Karpas-422 (cell line): ENCODE data around the gene LRRC18. TPM values are rescaled to one million over a fixed set of nuclear protein-coding genes. Genes with fewer than 3 reads are reported as not detected.

Source experiments
- DNase-seq: peaks from one replicate; pipeline ENCODE4 v3.0.0-alpha.2; 2015
- H2AFZ ChIP-seq: fragments of 200-600 bp; sonication (generic); 2 replicates; pipeline ENCODE4 v1.6.1; 2014; ENCODE audit warnings: antibody characterized with exemption, low read length, mixed read lengths
- H3K27ac ChIP-seq: fragments of 200-600 bp; sonication (generic); 2 replicates; pipeline ENCODE4 v1.5.1; 2014; ENCODE audit warnings: mild to moderate bottlenecking, low read length, moderate library complexity
- H3K27me3 ChIP-seq: fragments of 200-600 bp; sonication (generic); 2 replicates; pipeline ENCODE4 v1.6.1; 2014; ENCODE audit warnings: low read length, mixed read lengths
- H3K36me3 ChIP-seq: fragments of 200-600 bp; sonication (generic); 2 replicates; pipeline ENCODE4 v1.6.1; 2014; ENCODE audit warnings: low read length, mixed read lengths; ENCODE audit not compliant: insufficient read depth
- H3K4me1 ChIP-seq: fragments of 200-600 bp; sonication (generic); 2 replicates; pipeline ENCODE4 v1.6.1; 2014; ENCODE audit warnings: mild to moderate bottlenecking, low read length, mixed read lengths
- H3K4me2 ChIP-seq: fragments of 200-600 bp; sonication (generic); 2 replicates; pipeline ENCODE4 v1.6.1; 2014; ENCODE audit warnings: low read length, low read depth, mild to moderate bottlenecking; ENCODE audit not compliant: poor library complexity, severe bottlenecking
- H3K4me3 ChIP-seq: fragments of 200-600 bp; sonication (generic); 2 replicates; pipeline ENCODE4 v1.5.1; 2014; ENCODE audit warnings: mild to moderate bottlenecking, antibody characterized with exemption, low read length, mixed read lengths
- H3K79me2 ChIP-seq: fragments of 200-600 bp; sonication (generic); 2 replicates; pipeline ENCODE4 v1.6.1; 2014; ENCODE audit warnings: mild to moderate bottlenecking, low read length, mixed read lengths
- H3K9ac ChIP-seq: fragments of 200-600 bp; sonication (generic); 2 replicates; pipeline ENCODE4 v1.6.0; 2014; ENCODE audit warnings: low read length
- H3K9me2 ChIP-seq: fragments of 200-600 bp; sonication (generic), shearing (Covaris generic); replicated peaks from 2 replicates; pipeline ENCODE4 v1.6.0; 2014; ENCODE audit warnings: mild to moderate bottlenecking, low read length, moderate library complexity; ENCODE audit not compliant: insufficient read depth
- H3K9me3 ChIP-seq: fragments of 300-700, 200-600 bp; sonication (generic); 2 replicates; pipeline ENCODE4 v1.6.1; 2014; ENCODE audit warnings: low read length, mixed read lengths
- H4K20me1 ChIP-seq: fragments of 200-600 bp; sonication (generic); 2 replicates; pipeline ENCODE4 v1.6.1; 2014; ENCODE audit warnings: mild to moderate bottlenecking, antibody characterized with exemption, low read length, low read depth; ENCODE audit not compliant: insufficient read depth
- total RNA-seq: library from RNA; depleted of rRNA; stranded (reverse); fragments of >200 nt; shearing (Covaris generic); gene quantifications from 2 replicates; pipeline ENCODE4 v1.2.3, GENCODE V29; 2014; ENCODE audit warnings: low replicate concordance

The LRRC18 gene
- total RNA-seq, 1 experiment from 2014 or later: 3.4 TPM

DNA sequence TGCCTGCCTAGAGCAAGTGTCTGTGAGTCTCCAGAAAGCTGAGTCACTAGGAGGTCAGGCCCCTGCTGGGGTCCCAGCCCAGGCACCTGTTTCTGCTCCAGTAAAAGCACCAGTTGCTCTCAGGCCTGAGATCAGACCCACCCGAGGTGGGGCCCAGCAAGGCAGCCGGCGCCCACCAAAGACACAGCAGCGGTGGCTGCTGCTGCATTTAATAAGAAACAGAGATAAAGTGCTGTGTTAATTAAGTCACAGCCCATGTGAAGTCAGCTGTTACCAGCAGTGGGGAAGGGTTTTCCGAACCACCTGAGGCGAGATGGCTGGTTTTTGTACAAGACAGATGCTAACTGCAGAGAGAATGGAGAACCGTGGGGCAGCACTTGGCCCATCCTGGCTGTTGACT lies 12.1 kb upstream of the LRRC18 start:
- H4K20me1 ChIP-seq: no peaks in the 10 kb centered on the region
- no peak overlapping the region for H3K4me3 ChIP-seq
- H3K4me2 ChIP-seq: no peak overlapping the region
- no peak overlapping the region for H3K9ac ChIP-seq
- no peaks in the 10 kb centered on the region for H3K79me2 ChIP-seq
- no peaks in the 10 kb centered on the region for H3K9me2 ChIP-seq
- H3K9me3 ChIP-seq: no peaks in the 10 kb centered on the region
- DNase-seq: no peak
- no peak overlapping the region for H2AFZ ChIP-seq
- peaks cover 34% of the 10 kb centered on the region; the same call in 1 of the 2 replicates for H3K36me3 ChIP-seq
- H3K27me3 ChIP-seq: no peaks in the 10 kb centered on the region
- H3K27ac ChIP-seq: no peak overlapping the region
- H3K4me1 ChIP-seq: no peaks in the 10 kb centered on the region

DNA sequence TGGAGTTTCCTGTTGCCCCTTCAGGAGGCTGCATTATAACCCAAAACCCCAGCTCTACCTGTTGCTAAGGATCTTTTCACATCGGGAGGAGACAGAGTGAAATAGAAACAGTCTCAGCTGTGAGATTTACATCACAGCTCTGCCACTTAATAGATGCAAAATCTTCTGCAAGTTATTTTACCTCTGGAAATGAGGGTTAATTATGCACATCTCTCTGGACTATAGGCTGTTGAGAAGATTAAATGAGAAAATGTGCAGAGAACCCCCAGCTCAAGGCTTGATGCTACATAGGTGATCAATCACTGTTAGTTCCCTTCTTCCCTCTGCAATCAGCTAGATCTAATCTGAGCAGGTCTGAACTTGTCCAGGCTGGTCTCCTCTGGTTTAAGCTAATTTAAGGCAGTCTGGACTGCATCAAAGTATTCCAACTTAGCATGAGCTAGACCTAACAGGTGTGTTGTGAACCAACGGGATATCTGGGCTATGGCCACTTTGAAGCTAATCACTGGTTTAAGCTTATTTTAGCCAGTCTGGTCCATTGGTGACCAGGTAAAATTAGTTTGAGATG lies 8.9 kb upstream of the LRRC18 start:
- Histone ChIP-seq H3K4me2 (no peak overlapping the region), H3K9ac (no peak overlapping the region), H3K4me1 (no peaks in the 10 kb centered on the region), H3K36me3 (peaks cover 28% of the 10 kb centered on the region; the same call in 1 of the 2 replicates), H3K27me3 (no peaks in the 10 kb centered on the region), H3K9me2 (no peaks in the 10 kb centered on the region), H2AFZ (no peak overlapping the region), H3K9me3 (no peaks in the 10 kb centered on the region), H3K4me3 (no peak overlapping the region), H3K27ac (no peak overlapping the region), H3K79me2 (no peaks in the 10 kb centered on the region), H4K20me1 (no peaks in the 10 kb centered on the region)
- DNase-seq: no peak

DNA sequence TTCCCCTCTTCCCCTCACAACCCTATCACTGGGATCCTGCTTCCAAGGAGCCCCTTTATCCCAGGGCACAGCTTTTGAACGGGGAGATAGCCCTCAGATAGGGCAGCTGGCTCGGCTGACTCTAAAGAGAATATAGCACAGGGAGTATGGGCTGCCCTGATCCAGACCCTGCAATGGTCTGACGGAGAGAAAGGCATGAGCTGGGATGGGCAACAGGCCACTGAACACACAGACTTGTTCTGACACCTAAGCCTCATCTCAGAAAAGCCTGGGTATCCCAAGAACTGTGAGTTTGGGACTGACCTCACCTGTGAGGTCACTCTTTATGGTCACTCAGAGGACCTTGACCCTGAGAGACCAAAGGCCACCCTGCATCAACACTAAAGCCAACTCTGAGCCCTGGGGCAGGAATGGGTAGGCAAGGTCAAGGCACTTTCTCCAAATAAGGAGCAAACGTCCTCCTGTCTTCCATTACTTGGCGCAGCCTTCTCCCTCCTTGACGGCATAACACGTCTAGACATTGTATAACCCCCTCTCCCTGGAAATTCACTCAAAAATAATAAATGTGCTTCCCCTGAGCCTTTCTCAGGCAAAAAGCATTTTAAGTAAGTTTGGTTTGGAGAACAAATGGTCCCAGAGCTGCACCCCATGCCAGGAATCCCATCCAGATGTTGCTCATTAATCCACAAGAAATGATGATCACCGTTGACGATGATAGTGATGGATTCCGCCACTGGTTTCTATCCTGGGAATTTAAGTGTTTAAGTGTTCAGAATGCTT lies 8.2 kb upstream of the LRRC18 start:
- Histone ChIP-seq H3K9me2 (no peaks in the 10 kb centered on the region), H3K27me3 (no peaks in the 10 kb centered on the region), H3K4me1 (no peaks in the 10 kb centered on the region), H3K4me3 (no peak overlapping the region), H4K20me1 (no peaks in the 10 kb centered on the region), H3K9ac (no peak overlapping the region), H3K9me3 (no peaks in the 10 kb centered on the region), H2AFZ (no peak overlapping the region), H3K79me2 (no peaks in the 10 kb centered on the region), H3K4me2 (no peak overlapping the region), H3K36me3 (peaks cover 30% of the 10 kb centered on the region; the same call in 1 of the 2 replicates), H3K27ac (no peak overlapping the region)
- DNase-seq: no peak

DNA sequence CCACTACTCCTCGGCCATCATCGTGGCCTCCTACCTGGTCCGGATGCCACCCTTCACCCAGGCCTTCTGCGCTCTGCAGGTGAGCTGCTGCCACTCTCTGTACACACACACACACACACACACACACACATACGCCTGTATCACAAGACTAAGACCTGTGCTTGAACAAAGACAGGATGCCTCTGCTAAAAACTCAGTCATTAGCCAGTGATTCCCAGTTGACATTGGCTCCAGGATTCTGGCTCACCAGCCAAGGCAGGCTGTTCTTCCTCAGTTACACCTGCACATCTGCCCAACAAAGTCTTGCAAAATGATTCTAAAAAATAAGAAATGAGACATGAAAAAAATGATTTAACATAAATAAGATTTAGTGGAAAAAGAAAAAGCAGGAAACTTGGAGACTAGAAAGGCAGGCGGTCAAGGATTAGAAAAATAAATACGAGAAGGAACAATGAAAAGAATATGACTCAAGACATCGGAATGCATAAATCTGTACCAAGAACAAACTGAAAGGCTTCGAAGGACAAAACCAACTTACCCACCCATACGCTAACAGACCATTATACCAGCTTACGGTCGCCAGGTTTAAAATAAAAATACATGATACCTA lies 7.4 kb upstream of the LRRC18 start:
- H3K27ac ChIP-seq: no peak overlapping the region
- DNase-seq: no peak
- no peak overlapping the region for H3K4me3 ChIP-seq
- no peaks in the 10 kb centered on the region for H3K9me2 ChIP-seq
- no peak overlapping the region for H3K4me2 ChIP-seq
- H3K79me2 ChIP-seq: no peaks in the 10 kb centered on the region
- no peak overlapping the region for H2AFZ ChIP-seq
- no peaks in the 10 kb centered on the region for H3K4me1 ChIP-seq
- no peaks in the 10 kb centered on the region for H4K20me1 ChIP-seq
- no peaks in the 10 kb centered on the region for H3K27me3 ChIP-seq
- no peak overlapping the region for H3K9ac ChIP-seq
- no peaks in the 10 kb centered on the region for H3K9me3 ChIP-seq
- H3K36me3 ChIP-seq: peaks cover 30% of the 10 kb centered on the region; the same call in 1 of the 2 replicates

DNA sequence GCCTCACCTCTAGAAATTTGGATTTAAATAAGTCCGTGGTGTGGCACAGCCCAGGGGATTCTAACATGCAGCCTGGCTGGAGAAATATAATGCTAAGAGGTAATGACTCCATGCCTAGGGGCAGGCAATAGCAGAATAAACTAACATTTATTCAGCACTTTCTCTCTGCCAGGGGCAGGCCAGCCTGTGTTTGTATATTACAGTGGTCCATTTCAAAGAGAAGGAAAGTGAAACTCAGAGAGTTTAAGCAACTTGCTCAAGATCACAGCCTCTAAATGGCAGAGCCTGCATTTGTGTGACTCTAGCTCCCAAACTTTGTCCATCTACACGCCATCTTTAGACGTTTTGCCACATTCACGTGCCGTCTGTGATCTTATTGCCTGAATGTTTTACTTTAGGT lies 6.7 kb upstream of the LRRC18 start:
- H3K9ac ChIP-seq: no peak overlapping the region
- H3K4me3 ChIP-seq: no peak overlapping the region
- no peak for DNase-seq
- H4K20me1 ChIP-seq: no peaks in the 10 kb centered on the region
- no peaks in the 10 kb centered on the region for H3K4me1 ChIP-seq
- H3K4me2 ChIP-seq: no peak overlapping the region
- H3K36me3 ChIP-seq: peaks cover 30% of the 10 kb centered on the region; the same call in 1 of the 2 replicates
- no peaks in the 10 kb centered on the region for H3K9me3 ChIP-seq
- H3K27ac ChIP-seq: no peak overlapping the region
- no peaks in the 10 kb centered on the region for H3K27me3 ChIP-seq
- H2AFZ ChIP-seq: no peak overlapping the region
- no peaks in the 10 kb centered on the region for H3K79me2 ChIP-seq
- H3K9me2 ChIP-seq: no peaks in the 10 kb centered on the region

DNA sequence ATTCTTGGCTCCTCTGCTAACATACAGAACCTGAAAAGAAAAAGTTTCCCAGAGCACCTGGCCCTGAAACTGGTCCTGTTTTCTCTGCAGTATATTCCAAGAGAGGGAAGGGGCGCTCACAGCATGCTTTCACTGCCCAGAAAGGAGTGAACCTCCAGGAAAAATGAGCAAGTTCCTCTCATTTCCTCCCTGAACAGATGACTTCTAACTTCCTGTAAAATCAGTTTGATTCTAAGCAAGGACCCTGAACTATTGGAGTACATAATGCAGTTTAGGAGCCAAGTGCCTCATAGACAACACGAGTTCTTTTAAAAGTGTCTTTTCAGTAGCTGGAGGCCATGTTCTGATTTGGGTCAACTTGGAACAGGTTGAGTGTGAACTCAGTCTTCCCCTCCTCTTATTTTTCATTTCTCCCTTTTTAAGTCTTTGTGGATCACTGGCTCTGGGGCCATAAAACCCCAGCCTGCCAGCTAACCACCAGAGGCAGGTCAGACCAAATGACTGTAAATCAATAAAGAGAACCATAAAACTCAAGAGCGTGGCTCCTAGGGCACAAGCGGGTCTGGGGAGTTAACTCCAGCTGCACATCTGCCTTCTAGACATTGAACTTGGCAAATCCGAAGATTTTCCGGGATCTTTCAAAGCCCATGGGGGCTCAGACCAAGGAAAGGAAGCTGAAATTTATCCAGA lies 5.9 kb upstream of the LRRC18 start:
- H3K36me3 ChIP-seq: peaks cover 30% of the 10 kb centered on the region; the same call in 1 of the 2 replicates
- H3K27ac ChIP-seq: no peak overlapping the region
- H3K9me2 ChIP-seq: no peaks in the 10 kb centered on the region
- no peaks in the 10 kb centered on the region for H3K27me3 ChIP-seq
- H3K9ac ChIP-seq: no peak overlapping the region
- H2AFZ ChIP-seq: no peak overlapping the region
- no peaks in the 10 kb centered on the region for H3K9me3 ChIP-seq
- no peaks in the 10 kb centered on the region for H3K79me2 ChIP-seq
- DNase-seq: no peak
- H3K4me1 ChIP-seq: no peaks in the 10 kb centered on the region
- no peaks in the 10 kb centered on the region for H4K20me1 ChIP-seq
- H3K4me2 ChIP-seq: no peak overlapping the region
- no peak overlapping the region for H3K4me3 ChIP-seq

DNA sequence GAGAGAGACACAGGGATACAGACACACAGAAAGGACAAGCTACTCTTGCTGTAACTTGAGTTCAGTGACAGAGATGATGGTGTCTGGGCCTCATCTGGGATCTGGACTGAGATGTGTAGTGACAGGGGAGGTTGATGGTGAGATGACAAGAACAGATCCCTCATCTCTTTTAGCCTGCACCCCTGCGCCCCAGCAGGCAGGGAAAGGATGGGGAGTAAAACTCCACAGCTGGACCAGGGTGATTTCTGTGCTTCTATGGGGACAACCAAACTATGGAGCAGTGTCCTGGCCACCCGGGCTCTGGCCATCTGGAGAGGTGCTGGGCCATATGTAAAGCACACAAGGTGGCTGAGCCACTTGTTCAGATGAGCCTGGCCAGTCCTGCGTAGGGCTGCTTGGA lies 4.5 kb upstream of the LRRC18 start:
- Histone ChIP-seq H3K4me2 (no peak overlapping the region), H3K79me2 (no peaks in the 10 kb centered on the region), H4K20me1 (no peaks in the 10 kb centered on the region), H2AFZ (no peak overlapping the region), H3K4me3 (no peak overlapping the region), H3K9ac (no peak overlapping the region), H3K9me3 (no peaks in the 10 kb centered on the region), H3K36me3 (peaks cover 30% of the 10 kb centered on the region; the same call in 1 of the 2 replicates), H3K27me3 (no peaks in the 10 kb centered on the region), H3K4me1 (no peaks in the 10 kb centered on the region), H3K9me2 (no peaks in the 10 kb centered on the region), H3K27ac (no peak overlapping the region)
- no peak for DNase-seq

DNA sequence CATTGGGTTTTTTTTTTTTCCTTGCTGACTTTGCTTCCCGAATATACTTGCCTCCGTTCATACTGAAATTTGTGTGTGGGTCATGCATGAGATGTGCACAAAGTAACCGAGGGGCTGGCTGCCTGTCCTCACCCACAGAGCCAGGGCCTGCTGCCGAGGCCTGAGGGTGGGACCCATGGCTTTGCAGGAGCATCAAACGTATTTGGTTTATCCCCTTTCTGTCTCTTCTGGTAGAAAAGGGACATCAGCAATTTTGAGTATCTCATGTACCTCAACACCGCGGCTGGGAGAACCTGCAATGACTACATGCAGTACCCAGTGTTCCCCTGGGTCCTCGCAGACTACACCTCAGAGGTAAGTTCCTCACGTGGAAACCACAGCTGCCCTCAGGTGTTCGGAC lies 3.5 kb upstream of the LRRC18 start:
- no peaks in the 10 kb centered on the region for H3K27me3 ChIP-seq
- H4K20me1 ChIP-seq: no peaks in the 10 kb centered on the region
- no peak for DNase-seq
- no peaks in the 10 kb centered on the region for H3K4me1 ChIP-seq
- no peak overlapping the region for H3K4me2 ChIP-seq
- no peak overlapping the region for H3K9ac ChIP-seq
- no peak overlapping the region for H3K4me3 ChIP-seq
- no peak overlapping the region for H2AFZ ChIP-seq
- no peaks in the 10 kb centered on the region for H3K9me3 ChIP-seq
- peaks cover 24% of the 10 kb centered on the region; the same call in 1 of the 2 replicates for H3K36me3 ChIP-seq
- no peak overlapping the region for H3K27ac ChIP-seq
- H3K9me2 ChIP-seq: no peaks in the 10 kb centered on the region
- no peaks in the 10 kb centered on the region for H3K79me2 ChIP-seq
